ENCODE data around the gene ALKBH1.
"Not testable (repeated sequence)": the region's sequence is repeated elsewhere in the genome, so short reads cannot be mapped to it uniquely, and the experiment has no call there.

The ALKBH1 gene

DNA sequence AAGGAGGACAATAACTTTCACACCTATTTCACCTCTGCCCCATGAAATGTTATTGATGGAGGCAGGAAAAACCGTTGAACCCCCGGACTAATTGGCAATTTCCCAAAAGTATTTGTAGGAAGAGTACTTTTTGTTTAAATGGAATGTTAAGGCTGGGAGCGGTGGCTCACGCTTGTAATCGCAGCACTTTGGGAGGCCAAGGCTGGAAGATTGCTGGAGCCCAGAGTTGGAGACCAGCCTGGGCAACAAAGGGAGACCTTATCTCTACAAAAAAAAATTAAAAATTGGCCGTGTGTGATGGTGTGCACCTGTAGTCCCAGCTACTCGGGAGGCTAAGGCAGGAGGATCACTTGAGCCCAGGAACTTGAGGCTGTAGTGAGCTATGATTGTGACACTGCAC, 65.4 kb downstream of the ALKBH1 start:
- H3K27me3 ChIP-seq (ENCODE audit: control insufficient read depth, insufficient read depth, low read length), result no peaks in the 10 kb centered on the region
- H3K9ac ChIP-seq (ENCODE audit: low read length), result no peak overlapping the region
- H3K4me3 ChIP-seq (ENCODE audit: low read length), result no peak overlapping the region
- no peaks in the 10 kb centered on the region for H3K36me3 ChIP-seq (ENCODE audit: control insufficient read depth, low read depth, low read length)
- no peaks in the 10 kb centered on the region for H3K9me3 ChIP-seq (ENCODE audit: control insufficient read depth, low read depth, low read length)
- no peak overlapping the region for H3K27ac ChIP-seq (ENCODE audit: low read length)
- no peaks in the 10 kb centered on the region for H3K4me1 ChIP-seq (ENCODE audit: control insufficient read depth, low read depth, low read length)

DNA sequence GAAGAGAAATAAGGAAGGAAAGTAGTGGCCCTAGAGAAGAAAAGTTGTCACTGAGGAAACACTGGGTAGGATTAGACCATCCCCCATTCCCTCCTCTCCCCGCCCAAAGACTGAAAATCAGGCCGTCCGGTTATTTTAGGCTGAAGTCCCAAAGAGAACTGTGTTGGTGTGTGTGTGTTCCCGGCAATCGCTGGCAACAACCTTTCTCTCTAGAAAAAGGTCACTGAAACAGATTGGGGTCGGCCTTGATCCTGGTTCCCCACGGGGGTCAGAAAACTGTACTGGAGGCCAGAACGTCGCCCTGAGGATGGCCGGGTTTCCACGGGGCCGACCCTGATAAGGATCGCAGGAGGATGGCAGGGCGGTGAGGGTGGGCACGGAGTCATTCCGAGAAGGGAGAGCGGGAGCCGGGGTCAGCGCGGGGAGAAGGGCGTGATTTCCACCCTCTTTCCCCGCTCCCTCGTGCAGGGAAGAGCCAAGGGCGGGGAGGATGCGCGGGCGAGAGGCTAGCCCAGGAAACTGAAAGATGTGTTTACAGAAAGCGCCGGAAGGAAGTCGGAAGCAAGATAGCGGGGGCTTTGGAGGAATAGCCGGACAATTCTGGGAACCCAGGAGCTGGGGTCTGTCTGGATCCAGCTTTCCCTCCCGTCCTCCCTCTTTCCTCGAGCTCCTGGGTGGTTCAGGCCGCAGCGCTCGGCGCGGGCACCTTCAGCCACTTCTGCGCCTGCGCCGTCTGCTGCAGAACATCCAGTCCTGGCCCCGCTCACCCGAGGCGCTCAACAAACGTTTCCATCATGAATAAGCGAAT, 66.1 kb downstream of the ALKBH1 start:
- no peaks in the 10 kb centered on the region for H3K4me1 ChIP-seq (ENCODE audit: control insufficient read depth, low read depth, low read length)
- H3K27ac ChIP-seq (ENCODE audit: low read length), result no peak overlapping the region
- H3K27me3 ChIP-seq (ENCODE audit: control insufficient read depth, insufficient read depth, low read length), result no peaks in the 10 kb centered on the region
- no peak overlapping the region for H3K4me3 ChIP-seq (ENCODE audit: low read length)
- H3K9me3 ChIP-seq (ENCODE audit: control insufficient read depth, low read depth, low read length), result no peaks in the 10 kb centered on the region
- H3K9ac ChIP-seq (ENCODE audit: low read length), result no peak overlapping the region
- H3K36me3 ChIP-seq (ENCODE audit: control insufficient read depth, low read depth, low read length), result no peaks in the 10 kb centered on the region

DNA sequence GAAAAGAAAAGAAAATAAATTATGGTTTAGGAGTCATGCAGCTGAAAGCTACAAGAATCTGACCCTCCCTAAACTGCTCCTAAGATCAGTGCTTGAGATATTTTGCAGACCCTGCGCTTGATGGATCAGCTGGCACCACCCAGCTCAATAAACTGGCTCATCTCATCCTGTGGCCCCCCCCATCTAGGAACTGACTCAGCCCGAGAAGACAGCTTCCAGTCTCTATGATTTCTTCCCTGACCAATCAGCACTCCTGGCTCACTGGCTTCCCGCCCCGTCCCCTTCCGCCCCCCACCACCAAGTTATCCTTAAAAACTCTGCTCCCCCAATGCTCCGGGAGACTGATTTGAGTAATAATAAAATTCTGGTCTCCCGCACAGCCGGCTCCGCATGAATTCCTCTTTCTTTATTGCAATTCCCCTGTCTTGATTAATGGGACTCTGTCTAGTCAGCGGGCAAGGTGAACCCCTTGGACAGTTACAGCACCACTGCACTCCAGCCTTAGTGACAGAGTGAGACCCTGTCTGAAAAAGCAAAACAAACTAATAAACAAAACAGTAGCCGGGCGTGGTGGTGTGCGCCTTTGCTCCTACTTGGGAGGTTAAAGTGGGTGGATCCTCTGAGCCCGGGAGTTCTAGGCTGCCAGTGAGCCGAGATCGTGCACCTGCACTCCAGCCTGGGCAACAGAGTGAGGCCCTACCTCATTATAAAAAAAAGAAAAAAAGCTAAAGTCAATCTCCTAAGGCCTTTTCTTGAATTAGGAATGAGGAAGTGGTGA, 66.9 kb downstream of the ALKBH1 start:
- Histone ChIP-seq H3K4me3 (ENCODE audit: low read length) (no peak overlapping the region), H3K27ac (ENCODE audit: low read length) (no peak overlapping the region), H3K9ac (ENCODE audit: low read length) (no peak overlapping the region), H3K4me1 (ENCODE audit: control insufficient read depth, low read depth, low read length) (no peaks in the 10 kb centered on the region), H3K27me3 (ENCODE audit: control insufficient read depth, insufficient read depth, low read length) (no peaks in the 10 kb centered on the region), H3K9me3 (ENCODE audit: control insufficient read depth, low read depth, low read length) (no peaks in the 10 kb centered on the region), H3K36me3 (ENCODE audit: control insufficient read depth, low read depth, low read length) (no peaks in the 10 kb centered on the region)

DNA sequence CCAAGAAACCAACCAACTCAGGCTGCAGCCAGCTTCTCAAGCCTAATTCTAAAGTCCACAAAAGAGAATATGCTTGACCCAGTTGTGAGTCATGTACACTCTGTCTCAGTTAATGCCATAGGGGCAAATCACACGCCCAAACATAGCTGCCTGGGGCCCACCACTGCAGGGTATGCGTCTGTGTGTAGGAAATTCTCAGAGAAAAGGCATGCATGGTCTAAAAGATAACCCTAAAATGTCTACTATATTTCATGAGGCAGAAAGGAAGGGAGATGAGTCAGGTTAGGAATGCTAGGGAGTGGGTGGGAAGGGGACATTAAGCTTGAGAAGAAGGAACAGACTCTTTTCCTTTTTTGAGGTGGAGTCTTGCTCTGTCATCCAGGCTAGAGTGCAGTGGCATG, 69.1 kb downstream of the ALKBH1 start:
- Histone ChIP-seq H3K4me3 (ENCODE audit: low read length) (no peak overlapping the region), H3K27ac (ENCODE audit: low read length) (no peak overlapping the region), H3K4me1 (ENCODE audit: control insufficient read depth, low read depth, low read length) (no peaks in the 10 kb centered on the region), H3K9me3 (ENCODE audit: control insufficient read depth, low read depth, low read length) (peaks cover 6% of the 10 kb centered on the region), H3K9ac (ENCODE audit: low read length) (no peak overlapping the region), H3K27me3 (ENCODE audit: control insufficient read depth, insufficient read depth, low read length) (no peaks in the 10 kb centered on the region), H3K36me3 (ENCODE audit: control insufficient read depth, low read depth, low read length) (no peaks in the 10 kb centered on the region)

DNA sequence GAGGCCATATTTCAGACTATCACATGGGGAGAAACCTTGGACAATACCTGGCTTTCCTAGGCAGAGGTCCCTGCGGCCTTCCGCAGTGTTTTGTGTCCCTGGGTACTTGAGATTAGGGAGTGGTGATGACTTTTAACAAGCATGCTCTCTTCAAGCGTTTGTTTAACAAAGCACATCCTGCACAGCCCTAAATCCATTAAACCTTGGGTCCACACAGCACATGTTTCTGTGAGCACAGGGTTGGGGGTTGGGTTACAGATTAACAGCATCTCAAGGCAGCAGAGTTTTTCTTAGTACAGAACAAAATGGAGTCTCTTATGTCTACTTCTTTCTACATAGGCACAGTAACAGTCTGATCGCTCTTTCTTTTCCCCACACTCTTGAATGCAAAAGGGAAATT, 72.0 kb downstream of the ALKBH1 start:
- not testable (repeated sequence) for H3K4me3 ChIP-seq (ENCODE audit: low read length); H3K27me3 ChIP-seq (ENCODE audit: control insufficient read depth, insufficient read depth, low read length); H3K27ac ChIP-seq (ENCODE audit: low read length); H3K4me1 ChIP-seq (ENCODE audit: control insufficient read depth, low read depth, low read length); H3K36me3 ChIP-seq (ENCODE audit: control insufficient read depth, low read depth, low read length); H3K9ac ChIP-seq (ENCODE audit: low read length)
- peaks cover 13% of the 10 kb centered on the region for H3K9me3 ChIP-seq (ENCODE audit: control insufficient read depth, low read depth, low read length)

DNA sequence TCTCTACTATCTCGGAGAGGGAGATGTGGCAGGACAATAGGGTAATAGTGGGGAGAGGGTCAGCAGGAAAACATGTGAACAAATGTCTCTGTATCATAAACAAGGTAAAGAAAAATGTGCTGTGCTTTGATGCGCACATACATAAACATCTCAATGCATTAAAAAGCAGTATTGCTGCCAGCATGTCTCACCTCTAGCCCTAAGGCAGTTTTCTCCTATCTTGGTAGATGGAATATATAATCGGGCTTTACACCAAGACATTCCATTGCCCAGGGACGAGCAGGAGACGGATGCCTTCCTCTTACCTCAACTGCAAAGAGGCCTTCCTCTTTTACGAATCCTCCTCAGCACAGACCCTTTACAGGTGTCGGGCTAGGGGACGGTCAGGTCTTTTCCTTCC, 72.4 kb downstream of the ALKBH1 start:
- H3K27ac ChIP-seq (ENCODE audit: low read length); H3K27me3 ChIP-seq (ENCODE audit: control insufficient read depth, insufficient read depth, low read length); H3K4me1 ChIP-seq (ENCODE audit: control insufficient read depth, low read depth, low read length); H3K36me3 ChIP-seq (ENCODE audit: control insufficient read depth, low read depth, low read length); H3K4me3 ChIP-seq (ENCODE audit: low read length); H3K9ac ChIP-seq (ENCODE audit: low read length): not testable (repeated sequence)
- peaks cover 13% of the 10 kb centered on the region for H3K9me3 ChIP-seq (ENCODE audit: control insufficient read depth, low read depth, low read length)

DNA sequence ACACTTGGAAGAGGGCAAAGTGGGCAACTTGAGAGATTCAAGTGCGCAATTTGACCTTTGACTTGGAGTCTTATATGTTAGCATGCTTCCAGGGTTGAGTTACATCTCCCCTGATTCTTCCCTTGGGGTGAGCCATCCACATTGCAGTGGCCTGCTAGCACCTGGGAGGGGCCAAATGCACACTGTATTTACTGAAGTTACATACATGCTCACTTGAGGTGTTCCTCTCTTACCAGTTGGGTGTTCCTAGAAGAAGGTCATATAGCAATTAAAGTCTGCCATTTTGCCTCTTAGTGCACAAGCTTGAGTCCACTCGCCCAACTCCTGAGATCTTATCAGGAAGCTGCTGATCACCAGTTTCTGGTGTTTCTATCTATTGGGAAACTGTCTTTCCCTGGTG, 77.7 kb downstream of the ALKBH1 start:
- H3K4me3 ChIP-seq (ENCODE audit: low read length), result no peak overlapping the region
- H3K9me3 ChIP-seq (ENCODE audit: control insufficient read depth, low read depth, low read length), result peaks cover 13% of the 10 kb centered on the region

DNA sequence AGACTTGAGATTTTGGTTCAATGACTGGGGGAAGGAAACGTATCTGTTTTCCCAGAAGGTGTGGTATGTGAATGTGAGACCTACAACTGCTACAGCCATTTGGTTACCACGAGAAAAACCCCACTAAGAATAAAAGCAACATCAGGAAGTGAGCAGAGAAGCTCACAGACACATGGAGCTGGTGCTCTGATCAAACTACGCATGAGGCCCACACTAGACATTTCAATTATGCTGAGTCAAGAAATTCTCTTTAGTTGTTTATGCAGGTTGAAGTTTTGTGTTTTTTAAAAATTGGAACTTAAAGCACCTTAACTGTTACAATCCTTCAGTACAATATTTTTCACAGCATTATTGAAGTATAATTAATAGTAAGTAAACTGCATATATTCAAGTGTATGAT, 82.5 kb downstream of the ALKBH1 start:
- Histone ChIP-seq H3K4me1 (ENCODE audit: control insufficient read depth, low read depth, low read length) (no peaks in the 10 kb centered on the region), H3K27me3 (ENCODE audit: control insufficient read depth, insufficient read depth, low read length) (no peaks in the 10 kb centered on the region), H3K27ac (ENCODE audit: low read length) (no peak overlapping the region), H3K36me3 (ENCODE audit: control insufficient read depth, low read depth, low read length) (no peaks in the 10 kb centered on the region), H3K9ac (ENCODE audit: low read length) (no peak overlapping the region), H3K4me3 (ENCODE audit: low read length) (no peak overlapping the region), H3K9me3 (ENCODE audit: control insufficient read depth, low read depth, low read length) (no peaks in the 10 kb centered on the region)

More for the DNA sequence above, 77.7 kb downstream of the ALKBH1 start:
- no peaks in the 10 kb centered on the region for H3K27me3 ChIP-seq (ENCODE audit: control insufficient read depth, insufficient read depth, low read length)
- no peaks in the 10 kb centered on the region for H3K4me1 ChIP-seq (ENCODE audit: control insufficient read depth, low read depth, low read length)
- no peaks in the 10 kb centered on the region for H3K36me3 ChIP-seq (ENCODE audit: control insufficient read depth, low read depth, low read length)
- H3K27ac ChIP-seq (ENCODE audit: low read length), result no peak overlapping the region
- H3K9ac ChIP-seq (ENCODE audit: low read length), result no peak overlapping the region

DNA sequence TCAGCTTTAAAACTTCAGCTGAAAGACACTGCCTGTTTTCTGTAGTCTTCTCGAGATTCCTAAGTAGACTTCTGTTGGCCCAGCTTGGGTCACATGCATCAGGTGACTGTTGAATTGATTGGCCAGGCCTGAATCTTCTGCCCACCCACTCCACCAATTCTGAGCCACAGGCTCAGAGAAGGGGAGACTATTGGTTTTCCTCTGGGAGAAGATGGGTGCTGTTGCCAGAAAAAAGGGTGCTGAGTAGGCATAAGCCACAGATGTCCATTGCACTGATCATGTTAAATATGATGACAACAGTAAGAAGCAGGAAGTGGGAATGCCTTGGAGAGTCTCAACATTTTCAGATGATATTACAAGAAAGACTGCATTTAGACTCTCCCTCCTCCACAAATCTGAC, 84.6 kb downstream of the ALKBH1 start:
- no peaks in the 10 kb centered on the region for H3K4me1 ChIP-seq (ENCODE audit: control insufficient read depth, low read depth, low read length)
- no peak overlapping the region for H3K4me3 ChIP-seq (ENCODE audit: low read length)
- H3K9ac ChIP-seq (ENCODE audit: low read length), result no peak overlapping the region
- no peaks in the 10 kb centered on the region for H3K36me3 ChIP-seq (ENCODE audit: control insufficient read depth, low read depth, low read length)
- H3K27me3 ChIP-seq (ENCODE audit: control insufficient read depth, insufficient read depth, low read length), result no peaks in the 10 kb centered on the region
- no peak overlapping the region for H3K27ac ChIP-seq (ENCODE audit: low read length)
- H3K9me3 ChIP-seq (ENCODE audit: control insufficient read depth, low read depth, low read length), result no peaks in the 10 kb centered on the region

Measured in iPS-18a (cell line).